ENCODE data around the gene ATAD1.
"Not testable (repeated sequence)": the region's sequence is repeated elsewhere in the genome, so short reads cannot be mapped to it uniquely, and the experiment has no call there.

ATAD1 gene

DNA sequence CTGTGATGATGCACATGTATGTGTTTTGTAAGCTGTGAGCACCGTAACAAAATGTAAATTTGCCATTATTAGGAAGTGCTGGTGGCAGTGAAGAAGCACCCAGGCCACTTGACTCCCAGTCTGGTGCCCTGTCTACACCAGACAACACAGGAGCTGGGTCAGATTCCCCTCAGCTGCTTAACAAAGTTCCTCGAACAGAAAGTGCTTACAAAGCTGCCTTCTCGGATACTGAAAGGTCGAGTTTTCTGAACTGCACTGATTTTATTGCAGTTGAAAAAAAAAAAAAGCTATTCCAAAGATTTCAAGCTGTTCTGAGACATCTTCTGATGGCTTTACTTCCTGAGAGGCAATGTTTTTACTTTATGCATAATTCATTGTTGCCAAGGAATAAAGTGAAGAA is 71.1 kb downstream of the ATAD1 start:
- no peak overlapping the region for H3K9ac ChIP-seq (ENCODE audit: low read depth, low read length, poor library complexity, severe bottlenecking)
- peaks cover 17% of the 10 kb centered on the region for H3K4me1 ChIP-seq (ENCODE audit: insufficient read depth, low read length, poor library complexity, severe bottlenecking)
- H3K27me3 ChIP-seq (ENCODE audit: insufficient read depth, low read length, poor library complexity, severe bottlenecking): no peaks in the 10 kb centered on the region
- H3K9me3 ChIP-seq (ENCODE audit: insufficient read depth, low read depth, low read length): no peaks in the 10 kb centered on the region
- no peaks in the 10 kb centered on the region for H3K9me2 ChIP-seq (replicated peaks; ENCODE audit: low read depth, low read length)
- H3K79me2 ChIP-seq (ENCODE audit: insufficient read depth, low read length): no peaks in the 10 kb centered on the region
- no peak overlapping the region for H2AFZ ChIP-seq (ENCODE audit: low read length)
- TF ChIP-seq EZH2phosphoT487 (IDR thresholded peaks at IDR 0.05; ENCODE audit: borderline replicate concordance): no peak
- H4K20me1 ChIP-seq (ENCODE audit: insufficient read depth, low read length, poor library complexity, severe bottlenecking): no peaks in the 10 kb centered on the region
- no peak overlapping the region for H3K4me3 ChIP-seq (ENCODE audit: low read length, poor library complexity, severe bottlenecking)
- H3F3A ChIP-seq (ENCODE audit: low read depth): peaks cover 5% of the 10 kb centered on the region; the same call in 1 of the 2 replicates
- no peak overlapping the region for H3K4me2 ChIP-seq (ENCODE audit: low read depth, low read length, poor library complexity, severe bottlenecking)
- H3K36me3 ChIP-seq (ENCODE audit: insufficient read depth, low read length): no peaks in the 10 kb centered on the region

DNA sequence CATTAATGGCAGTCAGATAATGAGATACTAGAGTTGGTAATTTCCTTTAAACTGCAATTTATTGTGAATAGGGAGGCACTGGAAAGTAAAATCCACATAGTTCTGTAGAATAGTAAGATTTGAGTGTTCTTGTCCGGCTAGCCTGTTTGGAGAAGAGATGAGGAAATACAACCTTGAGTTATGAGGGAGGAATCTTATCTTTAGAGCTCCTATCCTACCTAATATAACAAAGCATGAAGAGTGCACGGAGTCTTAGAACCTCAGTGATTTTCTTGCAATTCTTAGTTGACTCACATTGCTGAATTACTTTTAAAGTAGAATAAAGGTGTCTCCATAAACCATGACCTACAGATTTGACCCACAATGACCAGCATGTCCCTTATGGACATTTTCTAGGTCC is 73.4 kb downstream of the ATAD1 start:
- H4K20me1 ChIP-seq (ENCODE audit: insufficient read depth, low read length, poor library complexity, severe bottlenecking): no peaks in the 10 kb centered on the region
- no peak overlapping the region for H2AFZ ChIP-seq (ENCODE audit: low read length)
- no peak for TF ChIP-seq EZH2phosphoT487 (IDR thresholded peaks at IDR 0.05; ENCODE audit: borderline replicate concordance)
- TF ChIP-seq, protein P1, sequence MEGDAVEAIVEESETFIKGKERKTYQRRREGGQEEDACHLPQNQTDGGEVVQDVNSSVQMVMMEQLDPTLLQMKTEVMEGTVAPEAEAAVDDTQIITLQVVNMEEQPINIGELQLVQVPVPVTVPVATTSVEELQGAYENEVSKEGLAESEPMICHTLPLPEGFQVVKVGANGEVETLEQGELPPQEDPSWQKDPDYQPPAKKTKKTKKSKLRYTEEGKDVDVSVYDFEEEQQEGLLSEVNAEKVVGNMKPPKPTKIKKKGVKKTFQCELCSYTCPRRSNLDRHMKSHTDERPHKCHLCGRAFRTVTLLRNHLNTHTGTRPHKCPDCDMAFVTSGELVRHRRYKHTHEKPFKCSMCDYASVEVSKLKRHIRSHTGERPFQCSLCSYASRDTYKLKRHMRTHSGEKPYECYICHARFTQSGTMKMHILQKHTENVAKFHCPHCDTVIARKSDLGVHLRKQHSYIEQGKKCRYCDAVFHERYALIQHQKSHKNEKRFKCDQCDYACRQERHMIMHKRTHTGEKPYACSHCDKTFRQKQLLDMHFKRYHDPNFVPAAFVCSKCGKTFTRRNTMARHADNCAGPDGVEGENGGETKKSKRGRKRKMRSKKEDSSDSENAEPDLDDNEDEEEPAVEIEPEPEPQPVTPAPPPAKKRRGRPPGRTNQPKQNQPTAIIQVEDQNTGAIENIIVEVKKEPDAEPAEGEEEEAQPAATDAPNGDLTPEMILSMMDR (conservative IDR thresholded peaks at IDR 0.05; ENCODE audit: low read length): no peak
- no peaks in the 10 kb centered on the region for H3K9me2 ChIP-seq (replicated peaks; ENCODE audit: low read depth, low read length)
- H3K27me3 ChIP-seq (ENCODE audit: insufficient read depth, low read length, poor library complexity, severe bottlenecking): no peaks in the 10 kb centered on the region
- H3K9me3 ChIP-seq (ENCODE audit: insufficient read depth, low read depth, low read length): no peaks in the 10 kb centered on the region
- H3K4me2 ChIP-seq (ENCODE audit: low read depth, low read length, poor library complexity, severe bottlenecking): no peak overlapping the region
- no peak overlapping the region for H3K4me3 ChIP-seq (ENCODE audit: low read length, poor library complexity, severe bottlenecking)
- peaks cover 1% of the 10 kb centered on the region; the same call in 1 of the 2 replicates for H3F3A ChIP-seq (ENCODE audit: low read depth)
- H3K4me1 ChIP-seq (ENCODE audit: insufficient read depth, low read length, poor library complexity, severe bottlenecking): peaks cover 1% of the 10 kb centered on the region
- no peaks in the 10 kb centered on the region for H3K79me2 ChIP-seq (ENCODE audit: insufficient read depth, low read length)
- H3K36me3 ChIP-seq (ENCODE audit: insufficient read depth, low read length): no peaks in the 10 kb centered on the region
- no peak overlapping the region for H3K9ac ChIP-seq (ENCODE audit: low read depth, low read length, poor library complexity, severe bottlenecking)

DNA sequence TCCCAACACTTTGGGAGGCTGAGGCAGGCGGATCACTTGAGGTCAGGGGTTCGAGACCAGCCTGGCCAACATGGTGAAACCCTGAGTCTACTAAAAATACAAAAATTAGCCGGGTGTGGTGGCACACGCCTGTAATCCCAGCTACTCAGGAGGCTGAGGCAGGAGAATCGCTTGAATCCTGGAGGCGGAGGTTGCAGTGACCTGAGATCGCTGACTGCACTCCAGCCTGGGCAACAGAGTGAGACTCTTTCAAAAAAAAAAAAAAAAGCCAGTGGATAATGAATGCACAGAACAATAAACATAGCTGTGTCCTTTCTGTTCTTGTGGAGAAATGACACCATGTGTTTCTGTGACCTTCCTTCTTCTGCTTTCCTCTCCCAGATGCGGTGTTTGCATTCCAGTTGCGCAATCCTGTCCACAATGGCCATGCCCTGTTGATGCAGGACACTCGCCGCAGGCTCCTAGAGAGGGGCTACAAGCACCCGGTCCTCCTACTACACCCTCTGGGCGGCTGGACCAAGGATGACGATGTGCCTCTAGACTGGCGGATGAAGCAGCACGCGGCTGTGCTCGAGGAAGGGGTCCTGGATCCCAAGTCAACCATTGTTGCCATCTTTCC is 74.9 kb downstream of the ATAD1 start:
- H2AFZ ChIP-seq (ENCODE audit: low read length); H4K20me1 ChIP-seq (ENCODE audit: insufficient read depth, low read length, poor library complexity, severe bottlenecking); H3K79me2 ChIP-seq (ENCODE audit: insufficient read depth, low read length); H3K9me3 ChIP-seq (ENCODE audit: insufficient read depth, low read depth, low read length); H3K36me3 ChIP-seq (ENCODE audit: insufficient read depth, low read length); H3F3A ChIP-seq (ENCODE audit: low read depth); H3K4me1 ChIP-seq (ENCODE audit: insufficient read depth, low read length, poor library complexity, severe bottlenecking); H3K9me2 ChIP-seq (replicated peaks; ENCODE audit: low read depth, low read length); H3K27me3 ChIP-seq (ENCODE audit: insufficient read depth, low read length, poor library complexity, severe bottlenecking); H3K4me2 ChIP-seq (ENCODE audit: low read depth, low read length, poor library complexity, severe bottlenecking); H3K9ac ChIP-seq (ENCODE audit: low read depth, low read length, poor library complexity, severe bottlenecking); H3K4me3 ChIP-seq (ENCODE audit: low read length, poor library complexity, severe bottlenecking): not testable (repeated sequence)

DNA sequence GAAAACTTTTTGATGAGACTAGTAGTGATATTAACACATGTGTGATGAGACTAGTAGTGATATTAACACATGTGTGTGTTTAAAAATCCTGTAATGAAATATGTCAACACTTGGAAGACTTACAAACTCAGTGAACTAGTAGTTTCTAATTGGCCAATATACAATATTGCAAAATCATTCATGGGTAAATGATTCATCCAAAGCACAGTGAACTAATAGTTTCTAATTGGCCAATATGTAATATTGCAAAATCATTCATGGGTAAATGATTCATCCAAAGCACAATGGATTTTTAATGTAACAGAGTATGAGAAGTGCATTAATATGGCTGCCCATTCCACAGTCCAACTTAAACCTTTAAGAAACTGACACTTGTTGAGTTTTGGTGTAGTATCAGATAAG is 77.8 kb downstream of the ATAD1 start:
- H3K4me1 ChIP-seq (ENCODE audit: insufficient read depth, low read length, poor library complexity, severe bottlenecking): no peaks in the 10 kb centered on the region

More for the DNA sequence above, 77.8 kb downstream of the ATAD1 start:
- Histone ChIP-seq H3K4me3 (ENCODE audit: low read length, poor library complexity, severe bottlenecking) (no peak overlapping the region), H3K4me2 (ENCODE audit: low read depth, low read length, poor library complexity, severe bottlenecking) (no peak overlapping the region), H3K36me3 (ENCODE audit: insufficient read depth, low read length) (no peaks in the 10 kb centered on the region), H4K20me1 (ENCODE audit: insufficient read depth, low read length, poor library complexity, severe bottlenecking) (no peaks in the 10 kb centered on the region), H3K79me2 (ENCODE audit: insufficient read depth, low read length) (no peaks in the 10 kb centered on the region), H3K27me3 (ENCODE audit: insufficient read depth, low read length, poor library complexity, severe bottlenecking) (no peaks in the 10 kb centered on the region), H3K9ac (ENCODE audit: low read depth, low read length, poor library complexity, severe bottlenecking) (no peak overlapping the region), H3F3A (ENCODE audit: low read depth) (no peaks in the 10 kb centered on the region), H3K9me2 (replicated peaks; ENCODE audit: low read depth, low read length) (no peaks in the 10 kb centered on the region), H2AFZ (ENCODE audit: low read length) (no peak overlapping the region), H3K9me3 (ENCODE audit: insufficient read depth, low read depth, low read length) (no peaks in the 10 kb centered on the region)
- TF ChIP-seq EZH2phosphoT487 (IDR thresholded peaks at IDR 0.05; ENCODE audit: borderline replicate concordance): no peak
- TF ChIP-seq, protein P1 (conservative IDR thresholded peaks at IDR 0.05; ENCODE audit: low read length): no peak
